GM19351 (cell line): ENCODE data around the gene CGREF1.

ENCODE experiments used
- ATAC-seq: cut with Tn5 transposase; IDR thresholded peaks from one replicate; pipeline ENCODE4 v1.9.1; 2021; ENCODE audit warnings: mild to moderate bottlenecking, moderate library complexity; ENCODE audit not compliant: unreplicated experiment

Gene CGREF1

DNA sequence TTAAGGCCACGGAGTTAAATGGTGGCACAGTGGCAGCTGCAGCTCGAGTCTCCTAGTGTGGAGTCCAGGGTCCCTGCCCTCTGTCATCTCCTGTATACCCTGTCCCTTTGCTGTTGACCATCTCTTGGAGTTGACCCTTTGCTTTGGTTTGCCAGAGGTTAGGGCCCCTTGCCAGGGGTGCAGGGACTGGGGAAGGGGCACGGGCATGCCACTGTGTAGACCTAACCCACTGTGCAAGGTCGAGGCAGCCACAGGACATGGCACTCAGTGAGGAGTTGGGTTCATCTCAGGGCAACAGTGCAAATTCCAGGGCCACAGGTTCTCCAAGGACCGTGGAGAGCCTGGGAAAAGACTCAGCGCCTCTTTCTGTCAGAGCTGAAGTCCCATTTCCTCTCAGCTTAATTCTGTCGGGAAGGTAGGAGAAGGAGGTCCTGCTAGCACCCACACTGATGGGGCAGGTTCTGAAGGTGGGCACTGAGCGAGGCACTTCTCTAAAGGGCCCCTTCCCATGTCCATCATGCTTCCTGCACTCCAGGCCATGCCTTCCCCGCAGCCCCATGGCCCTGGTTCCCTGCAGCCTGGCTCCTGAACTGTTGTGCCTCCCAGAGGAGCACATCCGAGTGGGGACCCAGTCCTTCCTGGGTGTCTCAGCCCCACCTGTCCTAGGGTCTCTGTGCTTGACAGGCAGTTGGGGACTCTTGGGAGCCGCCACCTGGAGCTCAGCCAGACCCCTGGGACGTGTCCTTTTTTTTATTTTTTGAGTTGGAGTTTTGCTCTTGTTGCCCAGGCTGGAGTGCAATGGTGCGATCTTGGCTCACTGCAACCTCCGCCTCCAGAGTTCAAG is 29.6 kb downstream of the CGREF1 start:
- ATAC-seq, result no peak

DNA sequence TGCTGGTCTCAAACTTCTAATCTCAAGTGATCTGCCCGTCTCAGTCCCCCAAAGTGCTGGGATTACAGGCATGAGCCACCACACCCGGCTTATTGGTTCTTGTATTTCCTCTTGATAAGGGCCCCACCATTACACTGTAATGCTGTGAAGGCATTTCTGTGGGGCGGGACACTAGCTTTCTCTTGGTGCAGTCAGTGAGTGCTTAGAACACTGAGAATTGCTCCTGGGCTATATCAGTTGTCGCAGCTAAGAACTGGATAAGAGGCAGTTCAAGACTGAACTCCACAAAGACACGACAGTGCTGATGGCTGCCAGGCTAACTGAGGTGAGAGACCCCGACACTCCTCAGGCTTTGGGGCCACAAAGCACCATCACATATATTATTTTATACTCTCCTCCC is 30.3 kb downstream of the CGREF1 start:
- no peak for ATAC-seq

DNA sequence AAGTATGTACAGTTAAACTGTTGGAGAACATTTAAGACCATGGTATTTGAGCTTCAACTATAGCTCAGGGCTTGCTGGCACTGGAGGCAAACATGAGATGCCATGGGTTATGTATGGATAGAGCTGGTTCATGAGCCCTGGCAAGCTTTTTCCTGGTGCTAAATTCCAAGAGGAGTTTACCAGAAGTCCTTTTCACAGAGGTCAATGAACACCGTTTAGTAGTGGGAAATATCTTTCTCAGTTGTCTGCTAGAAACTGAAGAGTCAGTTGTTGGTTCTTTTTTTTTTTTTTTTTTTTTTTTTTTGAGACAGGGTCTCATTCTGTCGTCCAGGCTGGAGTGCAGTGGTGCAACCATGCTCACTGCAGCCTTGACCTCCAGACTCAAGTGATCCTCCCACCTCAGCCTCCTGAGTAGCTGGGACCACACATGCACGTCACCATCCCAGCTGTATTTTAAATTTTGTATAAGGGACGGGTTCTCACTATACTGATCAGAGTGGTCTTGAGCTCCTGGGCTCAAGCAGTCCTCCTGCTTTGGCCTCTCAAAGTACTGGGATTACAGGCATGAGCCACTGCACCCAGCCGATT is 31.0 kb downstream of the CGREF1 start:
- no peak for ATAC-seq

DNA sequence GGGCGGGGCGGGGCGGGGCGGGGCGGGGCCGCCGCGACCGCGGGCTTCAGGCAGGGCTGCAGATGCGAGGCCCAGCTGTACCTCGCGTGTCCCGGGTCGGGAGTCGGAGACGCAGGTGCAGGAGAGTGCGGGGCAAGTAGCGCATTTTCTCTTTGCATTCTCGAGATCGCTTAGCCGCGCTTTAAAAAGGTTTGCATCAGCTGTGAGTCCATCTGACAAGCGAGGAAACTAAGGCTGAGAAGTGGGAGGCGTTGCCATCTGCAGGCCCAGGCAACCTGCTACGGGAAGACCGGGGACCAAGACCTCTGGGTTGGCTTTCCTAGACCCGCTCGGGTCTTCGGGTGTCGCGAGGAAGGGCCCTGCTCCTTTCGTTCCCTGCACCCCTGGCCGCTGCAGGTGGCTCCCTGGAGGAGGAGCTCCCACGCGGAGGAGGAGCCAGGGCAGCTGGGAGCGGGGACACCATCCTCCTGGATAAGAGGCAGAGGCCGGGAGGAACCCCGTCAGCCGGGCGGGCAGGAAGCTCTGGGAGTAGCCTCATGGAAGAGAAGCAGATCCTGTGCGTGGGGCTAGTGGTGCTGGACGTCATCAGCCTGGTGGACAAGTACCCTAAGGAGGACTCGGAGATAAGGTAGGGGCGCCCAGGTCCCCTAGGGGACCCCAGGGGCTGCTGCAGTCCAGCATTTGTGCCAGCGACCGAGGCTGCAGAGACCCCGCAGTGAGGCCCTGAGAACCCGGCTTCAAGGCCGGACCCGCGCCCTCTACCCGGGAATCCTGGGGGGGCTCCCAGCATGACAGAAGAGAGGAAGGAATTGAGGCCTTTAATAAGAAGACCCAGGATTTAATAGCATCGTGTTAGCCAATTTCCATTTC is 32.0 kb downstream of the CGREF1 start, which contains the start of gene KHK:
Gene KHK, plus strand, starts transcription at position 49 of the 870 bp plus-strand sequence. Its CDS starts 488 bp downstream, at position 537.
- peak; percentile 13 for ATAC-seq

DNA sequence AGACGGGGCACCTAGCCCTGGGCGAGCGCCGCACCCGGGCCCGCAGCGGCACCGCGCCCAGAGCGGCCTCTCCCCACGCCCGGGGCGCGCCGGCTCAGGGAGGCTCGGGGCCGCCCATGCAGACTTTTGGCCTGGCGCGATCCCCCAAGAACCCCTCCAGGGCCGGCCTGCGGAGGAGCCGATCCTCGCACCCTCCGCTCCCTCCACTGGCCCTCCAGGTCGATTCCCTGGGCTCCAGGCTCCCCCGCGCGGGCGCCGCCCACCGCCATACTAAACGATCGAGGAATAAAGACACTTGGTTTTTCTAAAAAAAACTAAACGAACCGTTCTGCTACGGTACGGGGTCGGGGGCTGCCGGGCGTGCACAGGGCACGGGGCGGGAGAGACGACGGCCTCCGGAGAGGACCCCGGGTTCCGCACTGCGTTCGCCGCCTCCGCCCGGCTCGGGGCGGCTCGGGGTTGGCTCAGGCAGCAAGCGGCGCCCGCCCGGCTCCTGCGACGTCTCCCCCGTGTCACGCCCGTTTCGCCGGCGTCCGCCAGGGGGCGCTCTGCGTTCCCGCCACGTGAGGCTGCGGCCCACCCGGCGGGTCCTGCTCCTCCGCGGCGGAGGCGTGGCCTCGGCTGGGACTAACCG is 32.7 kb downstream of the CGREF1 start:
- peak; percentile 83 for ATAC-seq

DNA sequence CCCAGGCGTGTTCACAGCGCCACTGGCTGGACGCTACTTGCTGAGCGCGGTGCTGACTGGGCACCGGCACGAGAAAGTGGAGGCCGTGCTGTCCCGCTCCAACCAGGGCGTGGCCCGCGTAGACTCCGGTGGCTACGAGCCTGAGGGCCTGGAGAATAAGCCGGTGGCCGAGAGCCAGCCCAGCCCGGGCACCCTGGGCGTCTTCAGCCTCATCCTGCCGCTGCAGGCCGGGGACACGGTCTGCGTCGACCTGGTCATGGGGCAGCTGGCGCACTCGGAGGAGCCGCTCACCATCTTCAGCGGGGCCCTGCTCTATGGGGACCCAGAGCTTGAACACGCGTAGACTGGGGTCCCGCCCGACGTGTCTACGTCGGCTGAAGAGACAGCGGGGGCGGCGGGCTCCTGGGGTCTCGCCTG is 33.2 kb downstream of the CGREF1 start:
- peak; percentile 10 for ATAC-seq

DNA sequence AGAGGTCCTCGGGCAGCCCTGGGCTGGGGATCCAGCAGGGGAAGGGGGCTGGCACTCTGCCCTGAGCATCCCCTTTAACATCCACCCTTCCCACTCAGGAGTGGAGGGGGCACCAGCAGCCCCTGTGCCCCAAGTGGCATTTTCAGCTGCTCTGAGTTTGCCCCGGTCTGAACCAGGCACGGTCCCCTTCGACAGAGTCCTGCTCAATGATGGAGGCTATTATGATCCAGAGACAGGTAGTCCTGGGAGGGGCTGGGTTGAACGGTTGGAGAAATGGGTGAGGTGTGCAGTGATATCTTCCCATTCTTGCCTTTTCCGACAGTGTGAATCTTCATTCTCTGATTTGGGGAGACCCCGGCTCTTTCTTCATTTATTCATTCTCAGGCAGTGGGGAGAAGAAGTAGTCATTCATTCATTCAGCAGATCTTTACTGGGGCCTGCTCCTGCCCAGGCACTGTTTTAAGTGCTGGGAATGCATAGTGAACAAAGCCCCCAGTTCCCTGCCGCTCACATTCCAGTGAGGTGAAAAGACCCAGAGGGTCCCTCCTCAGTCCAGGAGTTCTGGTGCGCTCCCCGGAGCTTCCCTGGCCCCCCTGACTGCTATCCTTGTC is 33.8 kb downstream of the CGREF1 start:
- no peak for ATAC-seq

DNA sequence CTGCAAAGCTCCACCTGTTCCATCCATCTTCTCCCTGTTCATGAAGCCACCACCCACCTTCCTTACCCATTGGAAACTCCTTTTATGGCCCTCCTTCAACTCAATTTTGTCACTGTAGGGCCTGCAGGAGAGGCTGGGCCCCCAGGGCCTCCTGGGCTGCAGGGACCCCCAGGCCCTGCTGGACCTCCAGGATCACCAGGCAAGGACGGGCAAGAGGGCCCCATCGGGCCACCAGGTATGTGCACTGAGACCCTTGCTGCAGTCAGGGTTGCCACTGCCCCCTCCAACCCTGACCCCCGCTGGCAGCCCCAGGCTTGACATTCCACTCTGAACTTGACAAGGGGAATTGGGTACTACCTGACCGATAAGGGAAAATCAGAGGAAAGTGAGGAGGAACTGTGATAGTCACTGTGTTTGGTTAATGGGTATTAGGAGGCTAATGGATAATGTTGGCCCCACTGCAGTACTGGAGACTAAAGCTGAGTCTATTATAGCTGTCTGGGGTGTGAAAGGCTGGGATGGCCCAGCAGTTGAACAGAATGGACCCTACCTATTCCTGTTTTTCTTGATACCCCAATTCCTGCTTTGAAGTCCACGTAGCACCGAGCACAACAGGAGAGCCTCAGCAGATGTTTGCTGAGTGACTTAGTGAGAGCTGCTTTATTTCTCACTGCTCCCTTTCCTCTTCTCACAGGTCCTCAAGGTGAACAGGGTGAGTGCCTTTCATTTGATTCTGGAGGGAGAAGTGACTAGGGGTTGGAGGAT is 34.4 kb downstream of the CGREF1 start:
- ATAC-seq, result no peak

DNA sequence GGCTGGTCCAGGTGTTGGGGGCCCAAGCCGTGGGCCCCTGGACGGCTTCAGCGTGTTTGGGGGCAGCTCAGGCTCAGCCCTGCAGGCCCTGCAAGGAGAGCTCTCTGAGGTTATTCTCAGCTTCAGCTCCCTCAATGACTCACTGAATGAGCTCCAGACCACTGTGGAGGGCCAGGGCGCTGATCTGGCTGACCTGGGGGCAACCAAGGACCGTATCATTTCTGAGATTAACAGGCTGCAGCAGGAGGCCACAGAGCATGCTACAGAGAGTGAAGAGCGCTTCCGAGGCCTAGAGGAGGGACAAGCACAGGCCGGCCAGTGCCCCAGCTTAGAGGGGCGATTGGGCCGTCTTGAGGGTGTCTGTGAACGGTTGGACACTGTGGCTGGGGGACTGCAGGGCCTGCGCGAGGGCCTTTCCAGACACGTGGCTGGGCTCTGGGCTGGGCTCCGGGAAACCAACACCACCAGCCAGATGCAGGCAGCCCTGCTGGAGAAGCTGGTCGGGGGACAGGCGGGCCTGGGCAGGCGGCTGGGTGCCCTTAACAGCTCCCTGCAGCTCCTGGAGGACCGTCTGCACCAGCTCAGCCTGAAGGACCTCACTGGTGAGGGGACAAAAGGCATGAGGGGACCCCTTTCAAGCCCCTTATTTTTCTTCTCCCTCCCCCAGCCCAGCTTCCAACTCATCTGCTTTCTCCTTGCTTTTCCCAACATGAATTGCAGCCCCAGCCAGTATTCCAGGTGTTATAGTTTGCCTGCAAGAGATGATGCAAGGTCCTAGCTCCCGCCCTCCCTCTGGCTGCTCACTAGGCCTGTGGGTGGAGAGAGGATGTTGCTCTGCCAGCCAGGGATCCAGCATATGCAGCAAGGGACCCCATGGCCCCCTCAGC is 35.3 kb downstream of the CGREF1 start:
- ATAC-seq, result no peak

DNA sequence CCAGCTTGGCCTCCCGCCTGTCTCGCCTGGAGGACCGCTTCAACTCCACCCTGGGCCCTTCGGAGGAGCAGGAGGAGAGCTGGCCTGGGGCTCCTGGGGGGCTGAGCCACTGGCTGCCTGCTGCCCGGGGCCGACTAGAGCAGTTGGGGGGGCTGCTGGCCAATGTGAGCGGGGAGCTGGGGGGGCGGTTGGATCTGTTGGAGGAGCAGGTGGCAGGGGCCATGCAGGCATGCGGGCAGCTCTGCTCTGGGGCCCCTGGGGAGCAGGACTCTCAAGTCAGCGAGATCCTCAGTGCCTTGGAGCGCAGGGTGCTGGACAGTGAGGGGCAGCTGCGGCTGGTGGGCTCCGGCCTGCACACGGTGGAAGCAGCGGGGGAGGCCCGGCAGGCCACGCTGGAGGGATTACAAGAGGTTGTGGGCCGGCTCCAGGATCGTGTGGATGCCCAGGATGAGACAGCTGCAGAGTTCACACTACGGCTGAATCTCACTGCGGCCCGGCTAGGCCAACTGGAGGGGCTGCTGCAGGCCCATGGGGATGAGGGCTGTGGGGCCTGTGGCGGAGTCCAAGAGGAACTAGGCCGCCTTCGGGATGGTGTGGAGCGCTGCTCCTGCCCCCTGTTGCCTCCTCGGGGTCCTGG is 36.0 kb downstream of the CGREF1 start:
- ATAC-seq, result no peak

DNA sequence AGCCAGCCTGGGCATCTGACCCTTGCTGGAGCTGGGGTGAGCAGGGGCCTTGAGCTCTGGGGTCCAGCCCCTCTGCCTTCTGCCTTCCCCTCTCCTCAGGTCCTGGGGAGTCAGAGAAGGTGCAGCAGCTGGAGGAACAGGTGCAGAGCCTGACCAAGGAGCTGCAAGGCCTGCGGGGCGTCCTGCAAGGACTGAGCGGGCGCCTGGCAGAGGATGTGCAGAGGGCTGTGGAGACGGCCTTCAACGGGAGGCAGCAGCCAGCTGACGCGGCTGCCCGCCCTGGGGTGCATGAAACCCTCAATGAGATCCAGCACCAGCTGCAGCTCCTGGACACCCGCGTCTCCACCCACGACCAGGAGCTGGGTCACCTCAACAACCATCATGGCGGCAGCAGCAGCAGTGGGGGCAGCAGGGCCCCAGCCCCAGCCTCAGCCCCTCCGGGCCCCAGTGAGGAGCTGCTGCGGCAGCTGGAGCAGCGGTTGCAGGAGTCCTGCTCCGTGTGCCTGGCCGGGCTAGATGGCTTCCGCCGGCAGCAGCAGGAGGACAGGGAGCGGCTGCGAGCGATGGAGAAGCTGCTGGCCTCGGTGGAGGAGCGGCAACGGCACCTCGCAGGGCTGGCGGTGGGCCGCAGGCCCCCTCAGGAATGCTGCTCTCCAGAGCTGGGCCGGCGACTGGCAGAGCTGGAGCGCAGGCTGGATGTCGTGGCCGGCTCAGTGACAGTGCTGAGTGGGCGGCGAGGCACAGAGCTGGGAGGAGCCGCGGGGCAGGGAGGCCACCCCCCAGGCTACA is 36.8 kb downstream of the CGREF1 start:
- ATAC-seq, result no peak

DNA sequence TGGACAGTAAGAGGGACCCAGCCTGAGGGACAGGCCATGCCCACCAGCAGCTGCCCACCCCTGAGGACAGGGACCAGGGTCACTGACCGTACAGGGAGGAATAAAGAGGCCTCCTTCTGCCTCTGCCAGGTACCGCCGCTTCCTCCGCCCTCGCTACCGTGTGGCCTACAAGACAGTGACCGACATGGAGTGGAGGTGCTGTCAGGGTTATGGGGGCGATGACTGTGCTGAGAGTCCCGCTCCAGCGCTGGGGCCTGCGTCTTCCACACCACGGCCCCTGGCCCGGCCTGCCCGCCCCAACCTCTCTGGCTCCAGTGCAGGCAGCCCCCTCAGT is 38.4 kb downstream of the CGREF1 start:
- ATAC-seq, result no peak

DNA sequence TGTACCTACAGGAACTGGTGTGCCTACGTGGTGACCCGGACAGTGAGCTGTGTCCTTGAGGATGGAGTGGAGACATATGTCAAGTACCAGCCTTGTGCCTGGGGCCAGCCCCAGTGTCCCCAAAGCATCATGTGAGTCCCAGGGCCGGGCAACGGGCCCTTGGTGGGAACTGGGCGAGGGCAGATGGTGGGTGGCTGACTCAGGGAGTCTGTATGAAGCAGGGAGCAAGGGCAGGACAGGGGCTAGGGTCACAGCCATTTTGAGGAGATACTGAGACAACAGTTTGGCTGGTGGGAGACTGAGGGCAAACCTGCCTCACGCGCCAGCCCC is 38.8 kb downstream of the CGREF1 start:
- no peak for ATAC-seq

DNA sequence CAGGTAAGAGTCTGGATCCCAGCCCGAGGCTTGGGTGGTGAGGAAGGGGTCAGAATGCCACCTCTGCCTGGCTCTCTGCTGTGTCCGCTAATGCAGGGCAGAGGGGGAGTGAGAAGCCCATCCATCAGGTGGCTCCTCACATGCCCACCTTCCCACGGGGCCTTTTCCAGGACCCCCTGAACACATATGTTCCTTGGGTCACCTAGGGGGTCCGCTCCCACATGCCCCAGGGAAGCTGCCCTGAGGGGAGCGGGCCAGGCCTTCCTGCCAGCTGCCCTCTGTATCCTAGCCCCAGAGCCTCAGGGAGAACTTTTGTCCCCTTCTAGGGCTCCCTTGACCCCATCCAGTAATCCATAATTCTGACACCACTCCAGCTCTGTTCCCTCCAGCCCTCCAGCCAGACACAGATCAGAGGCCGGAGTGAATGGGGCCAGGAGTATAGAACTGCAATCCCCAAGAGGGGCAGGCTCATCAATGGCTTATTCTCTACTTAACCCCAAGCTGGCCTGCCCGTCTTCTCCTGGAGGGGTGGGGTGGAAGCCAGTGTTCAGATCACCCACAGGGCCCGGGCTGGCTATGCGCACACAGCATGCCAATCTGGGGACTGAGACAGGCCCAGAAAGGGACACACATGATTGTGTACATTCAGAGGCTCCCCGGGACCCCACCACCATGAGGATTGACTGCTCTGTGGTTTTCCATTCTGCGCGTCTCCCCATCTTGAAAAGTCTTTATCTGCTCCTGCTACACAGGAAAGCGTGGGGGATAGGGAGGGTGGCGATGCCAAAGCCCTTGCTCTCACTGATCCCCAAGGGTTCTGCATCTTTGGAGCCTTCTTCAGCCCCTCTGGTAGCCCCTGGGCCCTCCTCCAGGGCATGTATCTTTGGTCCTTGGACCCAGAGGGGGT is 39.4 kb downstream of the CGREF1 start:
- ATAC-seq, result no peak

DNA sequence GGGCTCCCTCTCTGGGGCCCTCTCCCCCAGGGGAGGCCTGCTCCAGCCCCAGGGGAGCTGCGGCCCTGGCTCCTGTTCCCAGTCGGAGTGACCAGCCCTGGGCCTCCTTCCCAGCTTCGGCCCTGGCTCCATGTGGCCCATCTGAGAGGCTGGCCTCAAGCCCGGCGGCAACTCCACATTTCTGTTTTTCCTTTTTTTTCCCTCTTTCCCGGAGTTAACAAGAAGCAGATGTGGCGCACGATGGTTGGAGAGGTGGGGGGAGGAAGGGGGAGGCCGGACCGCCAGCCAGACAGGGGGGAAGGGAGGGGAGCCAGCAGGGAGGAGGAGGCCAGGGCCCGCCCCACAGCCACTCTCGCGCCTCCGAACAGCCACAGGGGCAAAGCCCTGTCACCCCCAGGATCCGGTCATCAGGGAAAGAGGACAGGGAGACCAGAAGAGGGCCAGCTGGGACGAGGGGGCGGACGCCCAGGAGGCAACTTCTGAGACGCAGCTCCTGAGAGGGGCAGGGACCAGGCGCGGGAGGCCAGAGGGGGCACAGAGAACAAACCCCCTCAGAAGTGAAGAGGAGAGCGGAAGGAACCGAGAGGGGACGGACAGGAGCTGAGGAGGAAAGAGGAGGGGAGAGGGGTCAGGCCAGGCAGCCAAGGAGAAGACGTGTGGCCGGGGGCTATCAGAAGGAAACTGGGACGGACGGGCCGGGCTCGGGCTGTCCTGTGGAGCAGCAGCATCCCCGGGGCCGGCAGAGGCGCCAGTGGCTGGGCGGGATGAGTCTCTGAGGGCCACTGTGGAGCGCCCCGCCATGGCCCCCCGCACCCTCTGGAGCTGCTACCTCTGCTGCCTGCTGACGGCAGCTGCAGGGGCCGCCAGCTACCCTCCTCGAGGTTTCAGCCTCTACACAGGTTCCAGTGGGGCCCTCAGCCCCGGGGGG is 40.4 kb downstream of the CGREF1 start, which contains the start of gene EMILIN1:
Gene EMILIN1, plus strand, starts transcription at position 349 of the 928 bp plus-strand sequence. Its CDS starts 451 bp downstream, at position 800.
- no peak for ATAC-seq

DNA sequence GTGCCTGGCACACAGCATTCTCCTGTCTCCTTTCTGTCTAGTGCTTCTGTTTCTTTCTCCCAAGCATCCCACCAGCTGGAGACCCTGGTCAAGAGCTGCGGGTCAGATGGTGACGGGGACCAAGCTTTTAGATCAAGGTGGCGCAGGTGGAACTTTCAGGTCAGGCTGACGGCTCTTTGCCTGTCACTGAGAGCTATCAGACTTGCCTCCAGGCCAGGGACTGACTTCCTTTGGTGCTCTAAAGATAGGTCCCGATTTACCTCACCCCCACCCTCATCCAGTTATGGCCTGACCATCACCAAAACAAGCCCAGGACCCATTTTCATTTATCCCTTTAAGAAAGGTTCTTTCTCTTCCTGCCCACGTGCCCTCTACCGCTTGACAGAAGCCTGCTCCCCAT is 41.7 kb downstream of the CGREF1 start:
- ATAC-seq, result no peak
